ENCODE results near the gene GFOD1.
"Not testable (repeated sequence)": the region's sequence is repeated elsewhere in the genome, so short reads cannot be mapped to it uniquely, and the experiment has no call there.

The GFOD1 gene

DNA sequence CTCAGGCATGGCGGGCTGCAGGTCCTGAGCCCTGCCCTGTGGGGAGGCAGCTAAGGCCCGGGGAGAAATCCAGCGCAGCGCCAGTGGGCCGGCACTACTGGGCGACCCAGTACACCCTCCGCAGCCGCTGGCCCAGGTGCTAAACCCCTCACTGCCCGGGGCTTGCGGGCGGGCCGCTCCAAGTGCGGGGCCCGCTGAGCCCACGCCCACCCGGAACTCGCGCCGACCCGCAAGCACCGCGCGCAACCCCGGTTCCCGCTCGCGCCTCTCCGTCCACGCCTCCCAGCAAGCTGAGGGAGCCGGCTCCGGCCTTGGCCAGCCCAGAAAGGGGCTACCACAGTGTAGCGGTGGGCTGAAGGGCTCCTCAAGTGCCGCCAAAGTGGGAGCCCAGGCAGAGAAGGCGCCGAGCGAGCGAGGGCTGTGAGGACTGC lies 23.8 kb upstream of the GFOD1 start:
- not testable (repeated sequence) for DNase-seq

DNA sequence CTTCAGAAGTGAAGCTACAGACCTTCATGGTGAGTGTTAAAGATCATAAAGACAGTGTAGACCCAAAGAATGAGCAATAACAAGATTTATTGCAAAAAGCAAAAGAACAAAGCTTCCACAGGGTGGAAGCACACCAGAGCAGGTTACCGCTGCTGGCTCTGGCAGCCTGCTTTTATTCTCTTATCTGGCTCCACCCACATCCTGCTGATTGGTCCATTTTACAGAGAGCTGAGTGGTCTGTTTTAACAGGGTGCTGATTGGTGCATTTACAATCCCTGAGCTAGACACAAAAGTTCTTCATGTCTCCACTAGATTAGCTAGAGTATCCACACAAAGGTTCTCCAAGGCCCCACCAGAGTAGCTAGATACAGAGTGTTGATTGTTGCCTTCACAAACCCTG lies 23.0 kb upstream of the GFOD1 start:
- not testable (repeated sequence) for DNase-seq

DNA sequence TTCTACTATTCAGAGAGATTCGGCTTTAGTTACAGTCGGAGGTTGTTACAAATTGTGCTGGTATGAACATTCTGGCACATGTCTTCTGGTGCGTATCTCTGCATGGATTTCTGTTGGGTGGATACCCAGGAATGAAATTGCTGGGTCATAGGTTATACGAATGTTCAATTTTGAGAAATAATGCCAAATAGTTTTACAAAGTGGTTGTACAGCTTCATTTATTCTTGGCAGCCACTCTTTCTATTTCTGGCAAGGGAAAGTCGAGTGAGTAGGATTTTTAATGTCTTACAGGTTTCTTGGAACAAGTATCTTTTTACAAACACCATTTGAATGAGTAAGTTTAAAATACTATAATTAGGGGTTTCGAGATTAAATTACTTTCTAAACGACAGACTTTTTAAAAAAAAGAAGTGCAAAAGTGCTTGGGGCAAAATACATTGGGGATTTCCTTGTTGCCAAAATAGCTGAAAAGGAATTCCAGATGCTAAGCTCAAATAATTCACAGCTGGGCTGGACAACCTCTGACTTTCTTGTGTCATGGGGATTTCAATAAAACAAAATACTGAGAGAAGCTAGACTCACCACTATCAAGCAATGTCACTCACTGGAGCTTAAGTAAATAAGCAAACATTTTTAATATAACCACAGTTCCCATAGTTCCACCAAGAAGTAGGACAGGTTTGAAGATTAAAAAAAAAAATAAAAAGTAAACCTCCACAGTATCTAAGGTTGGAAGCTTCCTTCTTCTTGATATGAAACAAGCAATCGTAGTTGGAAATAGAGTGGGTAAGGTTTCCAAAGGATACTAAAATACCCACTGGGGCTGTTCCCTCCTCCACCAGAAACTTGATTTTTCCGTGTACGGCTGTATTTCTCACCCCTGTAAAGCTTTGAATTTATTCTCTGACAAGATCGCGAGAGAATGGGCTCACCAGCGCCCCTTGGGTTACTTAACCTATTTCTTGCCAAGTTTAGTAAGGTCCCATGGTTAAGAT lies 21.6 kb upstream of the GFOD1 start:
- no peak for DNase-seq

DNA sequence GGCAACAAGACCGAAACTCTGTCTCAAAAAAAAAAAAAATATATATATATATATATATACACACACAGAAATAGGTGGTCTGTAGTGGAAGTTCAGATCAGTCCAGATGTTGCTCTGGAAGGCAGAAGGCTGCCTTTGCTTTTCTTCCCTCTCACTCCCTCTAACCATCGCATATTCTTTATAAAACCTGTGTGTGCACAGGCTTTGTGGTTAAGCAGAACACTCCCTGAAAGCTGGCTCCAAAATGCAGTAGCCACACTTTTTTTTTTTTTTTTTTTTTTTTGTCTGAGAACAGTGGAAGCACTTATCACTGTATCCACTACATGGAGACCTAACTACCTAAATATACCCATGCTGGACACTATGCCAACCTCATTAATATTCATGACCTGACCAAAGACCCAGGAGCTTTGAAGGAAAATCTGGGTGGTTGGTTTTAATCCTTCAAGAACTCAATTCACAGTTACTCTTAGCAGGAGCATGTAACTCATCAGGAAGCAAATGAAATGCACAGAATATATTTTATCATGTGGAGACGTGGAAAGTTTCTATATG lies 20.0 kb upstream of the GFOD1 start:
- DNase-seq = no peak

DNA sequence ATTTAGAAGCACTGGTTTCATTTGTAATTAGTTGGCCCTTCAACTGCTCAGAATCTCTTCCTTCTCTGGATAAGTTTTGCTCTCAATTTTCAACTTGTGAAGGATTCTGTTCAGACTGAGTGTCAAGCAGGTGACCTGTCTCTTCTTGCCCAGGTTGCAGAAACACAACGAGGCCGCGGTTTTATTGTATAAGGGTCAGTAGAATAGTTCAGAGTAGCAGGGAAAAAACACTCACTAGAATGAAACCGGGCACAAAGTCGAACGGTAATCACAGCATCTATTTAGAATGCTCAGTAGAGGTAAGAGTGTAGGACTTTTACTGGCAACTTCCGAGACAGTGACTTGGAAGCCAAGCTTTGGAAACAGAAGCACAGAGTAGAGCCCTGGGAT lies 17.9 kb upstream of the GFOD1 start:
- no peak for DNase-seq

DNA sequence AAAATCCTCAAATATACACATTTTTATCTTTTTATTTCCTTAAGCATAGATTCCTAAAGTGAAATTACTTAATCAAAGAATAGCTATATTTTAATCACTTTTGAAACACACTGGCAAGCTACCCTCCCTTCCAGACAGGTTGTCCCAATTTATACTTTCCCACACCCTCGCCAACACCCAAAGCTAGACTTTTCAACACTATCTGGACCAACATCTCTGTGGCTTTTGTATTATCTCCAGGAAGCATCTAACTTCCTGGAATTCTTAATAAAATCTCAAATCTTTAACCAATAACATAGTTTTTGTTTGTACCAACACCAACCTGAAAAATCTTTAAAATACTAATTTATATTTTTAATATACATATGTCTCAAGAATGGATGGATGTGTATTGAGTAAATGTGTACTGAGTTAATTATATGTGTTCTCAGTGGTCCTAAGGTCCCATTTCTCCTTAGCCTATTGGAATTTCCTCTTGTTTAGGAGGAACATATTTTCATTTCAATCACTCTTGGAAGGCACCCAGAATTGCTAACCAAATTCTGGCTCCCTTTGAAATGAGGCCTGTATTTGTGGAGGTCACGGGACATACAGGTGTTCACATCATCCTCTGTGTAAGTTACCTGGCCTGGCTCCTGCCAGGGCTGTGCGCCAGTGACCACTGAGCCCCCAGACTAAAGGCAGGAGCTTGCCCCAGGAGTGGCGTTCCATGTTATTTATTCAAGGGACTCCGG lies 17.4 kb upstream of the GFOD1 start:
- DNase-seq = no peak

DNA sequence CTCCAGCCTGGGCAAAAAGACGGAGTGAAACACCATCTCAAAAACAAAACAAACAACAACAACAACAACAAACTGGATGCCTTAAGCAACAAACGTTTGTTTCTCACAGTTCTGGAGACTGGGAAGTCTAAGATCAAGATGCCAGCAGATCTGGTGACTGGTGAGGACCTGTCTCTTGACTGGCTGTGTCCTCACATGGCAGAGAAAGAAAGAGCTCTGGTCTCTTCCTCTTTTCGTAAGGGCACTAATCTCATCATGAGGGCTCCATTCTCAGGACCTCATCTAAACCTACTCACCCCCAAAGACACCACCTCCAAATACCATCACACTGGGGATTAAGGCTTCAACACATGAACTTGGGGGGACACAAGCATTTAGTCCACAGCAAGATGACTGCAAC lies 13.5 kb upstream of the GFOD1 start:
- DNase-seq = no peak

DNA sequence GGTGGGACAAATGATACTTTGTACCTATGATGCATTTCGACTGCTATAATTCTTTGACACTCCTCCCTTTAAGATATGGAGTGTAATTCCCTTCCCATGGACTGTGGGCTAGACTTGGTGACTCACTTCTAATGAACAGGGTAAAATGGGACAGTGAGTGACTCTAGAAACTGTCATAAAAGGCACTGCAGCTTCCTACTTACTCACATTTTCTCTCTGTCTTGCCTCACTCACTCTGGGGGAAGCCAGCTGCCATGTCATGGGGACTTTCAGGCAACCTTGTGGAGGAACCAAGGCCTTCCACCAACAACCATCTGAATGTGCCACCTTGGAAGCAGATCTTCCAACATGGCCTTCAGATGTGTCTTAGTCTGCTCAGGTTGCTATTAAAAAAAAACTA lies 12.9 kb upstream of the GFOD1 start:
- DNase-seq = peak; percentile 34

DNA sequence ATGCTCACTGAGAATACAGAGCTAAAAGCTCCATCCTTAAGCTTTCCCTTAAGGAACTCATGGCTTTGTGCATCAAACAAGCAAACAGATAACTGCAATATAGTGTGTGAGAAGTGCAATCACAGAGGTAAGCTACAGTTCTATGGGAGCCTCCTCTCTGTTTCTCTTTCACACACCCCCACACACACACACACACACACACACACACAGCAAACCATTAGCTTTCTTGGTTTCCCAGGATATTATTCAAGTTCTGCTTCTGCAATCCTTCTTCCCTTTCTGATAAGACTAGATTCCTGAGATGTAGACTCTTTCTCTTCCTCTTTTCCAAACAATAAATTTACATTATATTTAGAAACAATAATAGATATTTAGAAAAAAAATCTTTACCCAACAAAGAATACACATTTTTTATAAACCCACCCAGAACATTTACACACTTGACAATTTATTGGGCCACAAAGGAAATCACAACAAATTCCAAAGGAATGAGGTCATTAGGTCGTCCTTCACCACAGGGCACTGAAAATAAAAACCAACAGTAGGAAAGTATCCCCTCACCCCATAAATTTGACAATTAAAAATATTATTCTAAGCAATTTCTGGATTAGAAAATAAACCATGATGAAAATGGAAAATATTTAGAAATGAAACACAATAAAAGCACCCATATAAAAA lies 9.3 kb upstream of the GFOD1 start:
- DNase-seq = no peak

DNA sequence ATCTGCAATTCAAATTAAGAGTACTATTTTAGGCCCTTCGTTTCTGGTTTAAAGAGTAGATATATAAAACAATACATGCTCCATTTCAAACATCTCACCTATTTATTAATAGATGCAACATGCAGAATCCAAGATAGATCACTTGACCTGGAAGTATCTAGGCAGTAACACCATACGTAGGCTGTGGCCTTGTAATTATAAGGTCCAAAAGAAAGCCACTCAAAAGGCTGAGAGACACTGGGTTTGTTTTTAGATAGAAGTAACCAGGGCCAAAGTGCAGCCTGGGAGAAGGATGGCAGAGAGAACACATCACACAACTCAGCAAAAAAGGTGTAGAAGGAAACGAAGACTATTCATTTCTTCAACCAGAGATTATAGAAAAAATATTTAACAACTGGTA lies 8.4 kb upstream of the GFOD1 start:
- no peak for DNase-seq

DNA sequence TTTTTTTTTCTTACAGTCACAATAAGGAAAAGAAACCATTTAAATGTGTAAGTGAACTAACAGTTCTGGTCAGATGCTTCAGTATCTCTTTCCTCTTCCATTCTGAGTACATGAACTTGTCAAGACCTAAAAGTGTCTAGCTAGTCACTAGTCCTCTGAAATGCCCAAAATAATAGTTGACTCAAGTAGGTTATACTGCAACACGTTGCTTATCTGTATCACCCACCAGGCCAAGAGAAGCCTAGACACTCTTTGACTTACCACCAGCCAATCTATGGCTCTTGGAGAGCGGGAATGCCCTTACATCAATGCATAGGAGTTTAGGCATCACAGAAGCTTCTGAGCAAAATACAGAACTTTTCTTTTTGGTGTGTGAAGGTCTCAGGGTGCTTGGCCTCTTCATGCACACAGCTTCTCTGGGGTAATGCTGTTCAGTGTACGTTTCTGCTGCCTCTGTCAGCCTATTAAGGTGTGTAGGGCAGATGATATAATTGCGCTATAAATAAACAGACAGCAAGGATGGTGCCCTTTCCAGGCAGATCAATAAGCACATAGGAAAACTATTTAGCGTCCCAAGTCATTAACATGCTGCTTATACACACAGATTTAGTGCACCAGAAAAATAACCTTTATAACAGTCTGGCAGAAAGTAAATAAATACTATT lies 7.8 kb upstream of the GFOD1 start:
- DNase-seq = no peak

DNA sequence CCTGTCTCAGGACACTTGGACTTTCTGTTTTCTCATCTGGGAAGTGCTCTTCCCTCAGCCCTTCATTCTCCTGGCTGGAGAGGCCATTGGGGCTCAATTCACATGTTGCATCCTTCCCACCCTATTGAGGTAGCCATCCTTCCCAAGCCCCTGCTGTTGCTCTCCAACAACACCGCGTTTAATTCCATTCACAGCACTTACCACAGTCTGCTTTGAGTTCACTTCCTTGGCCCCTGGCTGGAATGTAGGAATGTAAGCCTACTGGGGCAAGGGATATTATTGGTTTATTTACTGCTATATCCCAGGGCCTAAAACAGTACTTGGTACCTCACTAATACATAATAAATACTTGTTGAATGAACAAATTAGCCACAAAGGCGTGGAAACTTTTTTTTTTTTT lies 6.7 kb upstream of the GFOD1 start:
- DNase-seq = no peak

DNA sequence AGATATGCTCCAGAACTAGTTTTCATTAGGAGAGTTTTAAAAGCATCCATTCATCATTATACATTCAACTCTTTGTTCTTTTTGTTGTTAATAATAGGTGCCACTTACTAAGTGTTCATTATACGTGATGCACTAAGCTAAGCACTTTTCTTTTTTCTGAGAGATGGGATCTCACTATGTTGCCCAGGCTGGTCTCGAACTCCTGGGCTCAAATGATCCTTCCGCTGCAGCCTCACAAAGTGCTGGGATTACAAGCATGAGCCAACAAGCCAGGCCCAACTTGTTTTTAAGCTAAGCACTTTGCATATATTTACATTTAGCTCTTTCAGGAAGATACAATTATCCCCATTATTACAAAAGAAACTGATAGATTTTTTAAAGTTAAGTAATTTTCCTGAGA lies 5.7 kb upstream of the GFOD1 start:
- DNase-seq = no peak

DNA sequence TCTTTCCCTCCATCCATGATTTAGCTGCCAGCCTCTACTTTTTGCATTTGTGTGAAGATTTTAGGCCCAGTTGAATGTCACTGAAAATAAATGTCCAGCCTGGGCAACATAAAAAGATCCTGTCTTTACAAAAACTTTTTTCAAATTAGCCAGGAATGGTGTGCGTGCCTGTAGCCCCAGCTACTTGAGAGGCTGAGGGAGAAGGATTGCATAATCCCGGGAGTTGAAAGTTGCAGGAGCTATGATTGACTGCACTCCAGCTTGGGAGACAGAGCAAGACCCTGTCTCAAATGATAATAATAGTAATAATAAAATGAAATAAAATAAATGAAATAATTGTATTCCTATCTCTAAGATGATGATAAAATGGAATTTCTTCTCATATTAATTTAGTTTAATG lies 5.0 kb upstream of the GFOD1 start:
- DNase-seq = no peak

DNA sequence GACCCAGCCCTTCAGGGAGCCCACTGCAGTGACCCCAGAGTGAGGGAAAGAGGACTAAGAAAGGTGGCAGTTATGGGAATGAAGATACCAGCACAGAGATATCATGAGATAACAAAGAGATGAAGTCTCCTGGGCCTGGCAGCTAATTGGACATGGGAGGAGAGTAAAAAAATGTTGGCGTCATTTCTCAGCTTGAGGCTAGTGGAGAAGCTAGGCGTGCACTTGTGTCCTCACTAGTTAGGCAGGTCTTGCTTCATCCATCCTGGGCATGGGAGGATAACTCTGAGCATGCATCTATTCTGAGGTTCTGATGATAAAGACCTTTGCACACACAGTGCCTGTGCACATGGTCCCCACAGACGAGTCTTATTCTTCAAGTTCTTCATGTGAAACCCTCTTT lies 4.1 kb upstream of the GFOD1 start:
- DNase-seq = no peak

DNA sequence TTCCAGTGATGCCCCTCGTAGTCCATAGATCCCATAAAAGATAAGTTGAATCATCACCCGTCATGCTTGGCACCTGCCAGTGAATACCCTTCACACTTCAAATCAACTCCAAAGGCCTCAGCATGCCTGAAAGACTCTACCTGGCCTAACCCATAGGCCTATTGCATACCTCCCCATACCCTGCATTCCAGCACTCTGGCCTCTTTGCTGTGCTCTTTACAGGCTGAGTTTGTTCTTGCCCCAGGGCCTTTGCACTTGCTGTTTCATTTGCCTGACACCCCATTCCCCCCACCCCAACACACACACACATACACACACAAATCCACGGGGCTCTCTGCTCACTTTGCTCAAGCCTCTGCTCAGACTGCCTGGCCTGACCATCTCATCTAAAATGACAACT lies 3.0 kb upstream of the GFOD1 start:
- no peak for DNase-seq

DNA sequence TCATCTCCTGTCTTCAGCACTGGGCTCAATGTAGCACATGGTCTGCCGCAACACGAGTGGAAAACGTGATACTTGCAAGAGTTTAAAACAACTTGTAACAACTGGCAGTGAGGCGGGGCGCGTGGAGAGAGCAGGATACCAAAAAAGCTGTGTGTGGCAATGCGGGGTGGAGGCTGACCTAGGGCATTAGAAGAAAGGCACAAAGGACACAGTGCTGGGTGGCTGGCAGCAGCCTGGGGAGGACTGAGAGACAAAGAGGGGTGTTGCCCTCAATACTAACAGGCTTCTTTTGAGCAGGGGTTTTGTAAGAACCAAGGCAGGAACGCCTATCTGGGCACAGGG lies 1.5 kb upstream of the GFOD1 start:
- no peak for DNase-seq

DNA sequence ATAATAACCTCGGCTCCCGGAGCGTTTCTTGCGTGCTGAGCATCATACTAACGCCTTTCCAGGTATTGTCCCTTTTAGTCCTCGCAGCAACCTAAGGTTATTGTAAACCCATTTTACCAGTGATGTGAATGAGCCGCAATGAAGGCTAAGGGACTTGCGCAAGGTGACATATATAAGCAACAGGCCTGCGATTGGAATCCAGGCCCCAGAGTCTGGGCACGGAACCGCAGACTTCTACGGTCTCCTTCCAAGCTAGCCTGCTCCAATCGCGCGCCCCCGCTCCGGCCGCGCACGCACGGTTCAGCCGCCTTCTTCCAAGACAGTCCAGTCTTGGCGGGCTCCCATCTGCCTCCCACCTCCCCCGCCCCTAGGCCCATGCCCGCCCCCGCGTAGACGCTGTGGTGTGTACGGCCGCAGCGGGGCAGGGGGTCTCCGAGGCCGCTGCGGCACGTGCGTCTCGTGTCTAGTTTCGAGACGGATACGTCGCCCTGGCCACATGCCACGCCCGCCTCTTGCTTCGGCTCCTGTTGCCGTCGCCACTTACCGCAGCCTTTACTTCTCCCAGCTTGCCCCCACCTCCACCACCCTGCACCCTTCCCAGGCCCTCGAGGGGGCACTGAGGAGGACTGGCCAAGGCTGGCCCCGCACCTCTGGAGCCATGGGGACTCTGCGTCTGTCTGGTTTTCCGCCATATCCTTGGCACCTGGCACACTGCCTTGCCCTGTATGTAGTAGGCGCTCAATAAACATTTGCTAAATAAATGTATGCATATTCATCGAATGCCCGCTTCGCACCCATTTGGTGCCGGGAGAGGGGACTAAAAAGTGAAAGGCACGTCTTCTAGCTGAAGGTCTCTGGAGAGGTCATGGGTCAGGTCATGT lies 855 bp upstream of the GFOD1 start:
- peak; percentile 52 for DNase-seq

DNA sequence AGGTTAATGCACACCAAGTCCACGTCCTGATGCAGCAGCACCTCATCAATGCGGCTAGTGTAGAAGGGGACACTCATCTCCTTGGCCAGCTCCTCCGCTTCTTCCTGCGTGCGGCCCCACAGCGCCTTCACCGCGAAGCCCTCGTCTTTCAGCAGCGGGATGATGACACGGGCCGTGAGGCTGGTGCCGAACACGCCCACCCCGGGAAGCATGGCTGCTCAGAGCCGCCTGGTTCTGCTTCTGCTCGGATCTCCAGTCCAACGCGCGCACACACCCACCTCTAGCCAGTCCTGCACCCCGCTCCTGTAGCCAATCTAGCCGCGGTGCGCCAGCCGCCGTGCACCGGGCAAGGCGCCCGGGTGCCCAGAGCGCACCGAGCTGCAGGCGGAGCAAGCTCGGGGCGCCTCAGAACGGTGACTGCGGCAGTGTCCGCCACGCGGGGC lies 700 bp downstream of the GFOD1 start:
- peak; percentile 80 for DNase-seq

DNA sequence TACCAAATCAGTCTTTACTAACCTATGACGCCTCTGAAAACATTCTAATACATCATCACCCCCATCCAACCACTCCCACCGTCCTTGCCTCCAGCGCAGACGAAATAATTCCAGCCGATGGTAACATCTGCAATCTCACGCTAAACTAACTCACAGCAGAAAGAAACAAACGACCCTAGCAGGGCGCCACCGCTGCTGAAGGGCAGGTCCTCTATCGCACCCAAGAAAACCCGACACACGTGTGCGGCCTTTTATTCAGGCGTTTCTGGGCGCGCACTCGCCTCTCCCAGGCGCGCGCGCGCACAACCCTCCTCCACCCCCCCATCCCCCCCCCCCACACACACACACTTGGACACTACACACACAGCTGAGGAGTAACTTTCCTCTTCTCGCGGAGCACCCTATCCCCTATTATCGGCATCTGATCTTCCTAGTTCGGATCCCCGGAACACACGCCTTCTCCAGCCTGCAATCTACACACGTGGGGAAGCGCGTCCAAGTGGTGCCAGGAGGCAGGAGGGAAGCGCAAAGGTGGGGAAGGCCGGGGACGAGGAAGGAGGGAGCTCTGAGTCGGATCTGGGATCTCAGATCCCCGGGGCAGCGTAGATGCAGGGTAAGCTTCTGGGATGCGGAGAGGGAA lies 1.4 kb downstream of the GFOD1 start:
- peak; percentile 62 for DNase-seq

DNA sequence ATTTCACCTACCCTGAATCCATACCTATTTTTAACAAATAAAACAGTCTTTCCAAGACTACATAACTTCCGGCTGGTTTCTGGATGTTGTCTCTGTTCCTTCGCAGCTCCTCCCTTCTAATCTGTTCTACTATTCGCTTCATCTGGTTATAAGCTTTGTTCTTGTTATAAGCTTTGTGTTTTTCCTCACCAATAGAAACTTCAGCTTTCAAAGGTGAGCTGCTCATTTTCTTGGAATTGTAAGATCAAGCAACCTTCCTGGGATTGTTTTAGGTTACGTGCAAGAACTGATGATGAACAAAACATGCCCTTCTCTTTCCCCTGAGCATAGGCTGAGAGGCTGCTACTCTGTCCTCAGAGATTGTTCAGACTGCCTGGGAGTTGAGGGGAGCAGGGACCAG lies 2.1 kb downstream of the GFOD1 start:
- DNase-seq = no peak
